GM21528 (cell line): ENCODE results near the gene SLC26A3.
"Not testable (repeated sequence)": the region's sequence is repeated elsewhere in the genome, so short reads cannot be mapped to it uniquely, and the experiment has no call there.

Source experiments
- ATAC-seq: cut with Tn5 transposase; IDR thresholded peaks from one replicate; pipeline ENCODE4 v1.9.1; 2021; ENCODE audit warnings: mild to moderate bottlenecking, moderate library complexity; ENCODE audit not compliant: unreplicated experiment, low FRiP score

SLC26A3 gene

DNA sequence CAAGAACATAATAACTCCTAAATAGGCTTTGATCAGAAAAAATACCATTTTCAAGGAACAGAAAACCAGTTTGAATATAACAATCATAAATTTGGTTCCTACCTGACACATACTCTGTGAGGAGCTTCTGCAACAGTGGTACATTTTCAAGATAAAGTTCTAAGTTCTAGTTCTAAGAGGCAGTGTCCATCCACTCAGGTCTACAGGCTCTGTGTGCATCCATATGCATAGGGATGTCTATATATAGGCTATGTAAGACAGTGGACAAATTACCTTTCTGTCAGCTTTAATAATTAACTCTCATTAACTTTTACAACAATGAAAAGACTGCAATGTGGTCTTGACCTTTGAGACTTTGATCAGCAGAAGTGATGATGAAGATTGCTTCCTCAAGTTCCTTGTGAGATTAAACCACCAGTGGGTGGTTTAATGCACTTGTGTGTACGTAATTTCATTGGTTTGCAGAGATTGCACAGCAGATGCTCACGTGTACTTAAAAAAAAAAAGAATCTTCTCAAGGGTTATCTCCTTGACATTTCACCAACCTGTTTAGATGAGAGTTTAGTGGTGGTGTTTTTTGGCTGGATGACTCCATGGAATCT lies at the start of gene SLC26A3:
Gene SLC26A3, minus strand, starts transcription at position 215 of the 602 bp plus-strand sequence. CDS start 8,714 bp downstream, outside the sequence.
- ATAC-seq, result no peak

DNA sequence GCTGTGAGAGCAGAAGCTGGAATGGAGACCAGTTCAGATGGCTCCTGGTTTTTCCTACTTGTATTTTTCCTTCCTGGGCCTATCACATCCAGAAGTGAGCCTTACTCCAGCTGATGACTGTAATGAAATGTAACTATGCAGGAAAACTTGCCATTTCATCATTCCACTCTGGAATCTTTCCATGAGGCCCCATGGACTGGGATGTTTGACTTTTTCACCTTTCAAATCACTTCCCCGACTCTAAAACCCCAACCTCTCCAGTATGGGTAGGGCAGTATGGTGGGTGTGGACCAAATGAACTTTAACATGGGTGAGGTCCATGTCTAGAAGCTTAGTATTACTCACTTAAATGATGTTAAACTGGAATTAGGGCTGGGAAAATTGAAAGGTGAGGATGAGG lies 47.6 kb upstream of the SLC26A3 start:
- ATAC-seq, result no peak

DNA sequence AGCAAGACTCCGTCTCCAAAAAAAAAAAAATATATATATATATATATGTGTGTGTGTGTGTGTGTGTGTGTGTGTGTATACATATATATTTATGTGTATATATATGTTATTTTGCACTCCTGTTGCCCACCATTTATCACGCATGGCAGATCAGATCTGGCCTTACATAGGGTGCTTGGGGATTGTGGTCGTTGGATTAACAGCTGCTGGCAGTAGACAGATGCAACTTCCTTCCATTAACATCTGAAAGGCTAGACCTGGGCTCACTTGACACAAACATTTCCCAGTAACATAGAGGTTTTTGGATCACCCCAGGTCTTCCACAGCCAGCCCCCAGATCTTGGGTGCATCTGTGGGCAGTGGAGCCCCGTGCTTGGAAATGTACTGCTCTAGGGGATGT lies 47.2 kb upstream of the SLC26A3 start:
- no peak for ATAC-seq

DNA sequence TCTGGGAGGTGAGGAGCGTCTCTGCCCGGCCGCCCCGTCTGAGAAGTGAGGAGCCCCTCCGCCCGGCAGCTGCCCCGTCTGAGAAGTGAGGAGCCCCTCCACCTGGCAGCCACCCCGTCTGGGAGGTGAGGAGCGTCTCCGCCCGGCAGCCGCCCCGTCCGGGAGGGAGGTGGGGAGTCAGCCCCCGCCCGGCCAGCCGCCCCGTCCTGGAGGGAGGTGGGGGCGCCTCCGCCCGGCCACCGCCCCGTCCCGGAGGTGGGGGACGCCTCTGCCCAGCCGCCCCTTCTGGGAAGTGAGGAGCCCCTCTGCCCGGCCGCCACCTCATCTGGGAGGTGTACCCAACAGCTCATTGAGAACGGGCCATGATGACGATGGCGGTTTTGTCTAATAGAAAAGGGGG lies 45.2 kb upstream of the SLC26A3 start:
- ATAC-seq, result not testable (repeated sequence)

DNA sequence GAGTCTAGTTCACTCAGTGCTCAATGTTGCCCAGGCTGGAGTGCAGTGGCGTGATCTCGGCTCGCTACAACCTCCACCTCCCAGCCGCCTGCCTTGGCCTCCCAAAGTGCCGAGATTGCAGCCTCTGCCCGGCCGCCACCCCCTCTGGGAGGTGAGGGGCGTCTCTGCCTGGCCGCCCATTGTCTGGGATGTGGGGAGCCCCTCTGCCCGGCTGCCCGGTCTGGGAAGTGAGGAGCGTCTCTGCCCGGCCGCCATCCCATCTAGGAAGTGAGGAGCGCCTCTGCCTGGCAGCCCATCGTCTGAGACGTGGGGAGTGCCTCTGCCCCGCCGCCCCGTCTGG lies 44.8 kb upstream of the SLC26A3 start:
- ATAC-seq, result not testable (repeated sequence)

DNA sequence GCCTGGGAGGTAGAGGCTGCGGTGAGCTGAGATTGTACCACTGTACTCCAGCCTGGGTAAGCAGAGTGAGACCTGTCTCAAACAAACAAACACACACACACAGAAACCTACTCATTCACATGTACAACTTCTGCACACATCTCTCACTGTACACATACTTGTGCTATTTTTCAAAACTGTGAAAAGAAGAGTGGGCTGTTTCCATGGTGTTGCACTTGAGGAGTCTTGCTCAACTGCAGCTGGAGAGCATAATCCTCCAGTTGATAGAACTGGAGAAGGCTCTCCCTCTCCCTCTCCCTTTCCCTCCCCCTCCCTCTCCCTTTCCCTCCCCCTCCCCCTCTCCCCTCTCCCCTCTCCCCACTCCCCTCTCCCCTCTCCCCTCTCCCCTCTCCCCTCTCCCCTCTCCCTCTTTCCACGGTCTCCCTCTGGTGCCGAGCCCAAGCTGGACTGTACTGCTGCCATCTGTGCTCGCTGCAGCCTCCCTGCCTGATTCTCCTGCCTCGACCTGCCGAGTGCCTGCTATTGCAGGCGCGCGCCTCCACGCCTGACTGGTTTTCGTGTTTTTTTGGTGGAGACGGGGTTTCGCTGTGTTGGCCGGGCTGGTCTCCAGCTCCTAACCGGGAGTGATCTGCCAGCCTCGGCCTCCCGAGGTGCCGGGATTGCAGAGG lies 44.3 kb upstream of the SLC26A3 start:
- ATAC-seq, result no peak

DNA sequence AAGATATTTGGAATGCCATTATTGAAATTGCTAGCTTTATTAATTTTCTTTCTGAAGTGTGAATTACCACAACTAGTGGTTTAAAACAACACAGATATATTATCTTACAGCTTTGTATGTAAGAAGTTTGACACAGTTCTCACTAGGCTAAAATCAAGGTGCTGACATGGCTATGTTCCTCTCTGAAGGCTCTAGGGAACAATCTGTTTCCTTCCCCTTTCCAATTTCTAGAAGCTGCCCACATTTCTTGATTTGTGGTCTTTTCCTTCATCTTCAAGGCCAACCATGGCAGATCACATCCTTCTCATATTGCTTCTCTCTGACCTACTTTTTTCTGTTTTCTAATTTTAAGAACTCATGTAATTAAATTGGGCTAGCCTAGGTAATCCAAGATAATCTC lies 43.3 kb upstream of the SLC26A3 start:
- no peak for ATAC-seq

DNA sequence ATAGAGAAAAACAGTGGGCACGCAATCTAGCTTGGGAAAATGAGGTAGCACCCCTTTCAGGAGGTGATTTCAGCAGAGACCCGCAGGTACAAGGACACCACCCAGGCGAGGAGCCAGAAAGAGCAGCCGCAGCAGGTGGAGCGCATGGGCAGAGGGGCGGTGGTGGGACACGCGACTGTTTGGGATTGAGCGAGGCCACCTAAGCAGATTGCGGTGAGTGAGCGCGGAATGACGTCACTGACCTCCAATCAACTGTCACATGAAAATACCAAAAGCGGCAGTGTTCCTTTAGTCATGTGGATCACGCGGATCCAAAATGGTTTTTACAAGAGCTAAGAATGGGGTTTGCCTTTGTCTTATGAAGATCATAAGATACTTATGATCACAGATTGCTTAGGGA lies 40.2 kb upstream of the SLC26A3 start:
- ATAC-seq, result no peak

DNA sequence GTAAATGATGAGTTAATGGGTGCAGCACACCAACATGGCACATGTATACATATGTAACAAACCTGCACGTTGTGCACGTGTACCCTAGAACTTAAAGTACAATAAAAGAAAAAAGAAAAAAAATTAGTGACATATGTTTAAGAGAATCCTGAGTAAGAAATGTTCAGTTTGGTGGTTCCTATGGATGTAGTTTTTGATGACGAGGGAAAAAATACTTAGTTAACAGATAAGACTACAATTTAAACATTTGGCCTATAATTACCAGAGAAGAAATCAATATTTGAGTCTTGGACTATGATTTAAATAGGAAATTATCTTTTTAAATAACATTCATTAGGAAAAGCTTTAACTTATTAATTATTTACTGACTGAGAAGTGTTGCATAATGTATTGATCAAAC lies 39.2 kb upstream of the SLC26A3 start:
- no peak for ATAC-seq

DNA sequence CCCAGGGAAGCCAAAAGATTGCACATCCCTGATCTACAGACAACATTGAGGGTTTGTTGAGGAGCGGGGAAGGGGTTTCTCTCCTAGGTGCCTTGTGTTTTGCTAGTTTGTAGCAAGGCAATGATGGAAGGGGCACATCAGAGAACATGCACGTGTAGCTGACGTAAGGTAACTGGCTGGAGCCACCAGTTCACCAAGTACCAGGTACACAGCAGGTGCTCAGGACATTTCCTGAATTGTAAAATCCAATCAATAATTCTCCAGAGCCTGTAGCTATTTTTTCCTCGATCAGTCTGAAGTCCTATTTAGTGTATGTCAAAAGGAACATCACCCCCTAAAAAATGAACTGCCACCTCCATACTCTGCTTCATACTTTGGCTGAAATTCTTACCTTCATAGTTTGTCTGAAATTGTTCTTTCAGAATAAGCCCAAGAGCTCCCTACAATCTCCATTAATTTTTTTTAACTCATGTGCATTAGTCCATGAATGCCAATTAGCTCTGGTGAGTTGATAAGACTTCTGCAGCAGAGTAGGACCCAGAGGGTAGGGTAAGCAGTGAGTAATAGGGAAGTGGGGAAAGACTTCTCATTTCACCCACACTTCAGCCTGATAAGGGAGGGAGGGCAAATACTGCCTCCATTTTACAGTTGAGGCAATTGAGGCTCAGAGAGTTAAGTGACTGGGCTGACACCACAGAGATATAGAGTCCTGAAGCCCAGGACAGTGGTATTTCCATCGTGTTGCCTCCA lies 36.0 kb upstream of the SLC26A3 start:
- no peak for ATAC-seq

DNA sequence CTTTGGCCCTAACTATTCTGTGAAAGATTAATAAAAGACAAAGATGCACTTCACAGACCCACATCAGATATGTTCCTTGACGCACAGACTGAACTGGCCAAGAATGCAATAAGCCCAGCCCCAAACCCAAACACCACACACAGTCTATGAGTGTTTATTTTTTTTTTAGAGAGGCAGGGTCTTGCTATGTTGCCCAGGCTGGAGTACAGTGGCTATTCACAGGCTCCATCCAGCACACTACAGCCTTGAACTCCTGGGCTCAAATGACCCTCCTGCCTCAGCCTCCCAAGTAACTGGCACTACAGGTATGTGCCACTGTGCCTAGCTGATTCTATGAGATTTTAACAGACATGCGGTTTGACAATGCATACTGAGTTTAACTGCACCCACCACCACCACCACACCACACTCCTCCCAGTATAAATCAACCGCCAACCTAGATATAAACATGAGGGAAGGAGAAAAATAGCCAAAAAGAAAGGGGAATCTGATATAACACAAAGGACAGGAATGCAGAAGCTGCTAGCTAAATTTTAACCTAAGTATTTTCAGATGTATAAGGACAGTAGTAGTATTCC lies 35.1 kb upstream of the SLC26A3 start:
- ATAC-seq, result no peak

DNA sequence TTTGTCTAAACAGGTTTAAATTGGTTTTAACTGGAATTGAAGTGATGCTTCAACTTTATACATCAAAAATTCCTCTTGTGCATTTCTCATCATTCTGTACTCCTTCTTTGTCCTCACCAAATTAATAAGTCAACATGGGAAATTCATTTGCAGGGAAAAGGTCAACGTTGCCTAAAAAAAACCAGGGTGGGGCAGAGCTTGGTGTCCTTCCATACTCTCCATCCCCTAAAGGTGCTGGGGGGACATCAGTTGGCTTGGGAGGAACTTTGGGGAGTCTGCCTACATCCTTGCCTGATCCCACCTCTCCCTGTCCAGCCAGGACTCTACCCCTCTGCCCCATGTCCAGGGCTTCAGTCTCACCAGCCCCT lies 34.1 kb upstream of the SLC26A3 start:
- ATAC-seq, result no peak

DNA sequence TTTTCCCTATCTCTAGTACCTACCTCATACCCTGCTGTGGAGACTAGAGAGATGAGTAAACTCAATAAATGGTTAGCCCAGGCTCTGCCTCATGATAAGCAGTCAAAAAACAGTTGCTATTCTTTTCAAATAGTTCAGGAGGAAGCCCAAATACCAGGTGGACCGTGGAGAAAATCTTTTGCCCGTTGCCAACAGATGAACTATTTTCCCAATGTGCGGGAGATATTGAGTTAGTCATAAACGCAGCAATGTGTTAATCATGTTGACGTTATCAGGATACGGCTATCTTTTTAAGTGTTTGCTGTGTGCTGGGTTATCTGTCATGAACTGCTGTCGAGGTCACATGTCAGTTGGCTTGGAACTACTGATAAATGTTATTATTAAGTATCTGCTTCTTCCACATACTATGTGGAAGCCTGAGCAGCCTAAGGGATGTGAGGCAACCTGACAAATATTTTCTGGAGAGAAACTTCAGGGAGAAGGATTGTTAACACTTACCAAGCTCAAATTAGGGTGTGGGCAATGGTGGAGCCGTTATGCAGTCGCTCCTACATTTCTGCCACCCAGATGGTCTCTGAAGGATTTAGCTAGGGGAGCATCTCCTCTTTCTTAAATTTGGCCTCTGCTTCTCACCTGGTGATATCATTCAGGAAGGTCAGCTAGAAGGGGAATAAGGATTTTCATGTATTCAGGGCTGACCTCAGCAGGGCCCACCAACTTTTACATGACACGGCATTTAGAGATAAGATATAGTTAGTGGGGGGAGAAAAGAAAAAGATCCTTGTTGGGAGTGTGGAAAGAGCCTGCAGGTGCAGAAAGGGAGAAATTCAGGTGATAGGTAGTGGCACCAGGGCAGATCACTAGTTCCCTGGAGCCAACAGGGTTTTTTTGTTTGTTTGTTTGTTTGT lies 33.5 kb upstream of the SLC26A3 start:
- no peak for ATAC-seq

DNA sequence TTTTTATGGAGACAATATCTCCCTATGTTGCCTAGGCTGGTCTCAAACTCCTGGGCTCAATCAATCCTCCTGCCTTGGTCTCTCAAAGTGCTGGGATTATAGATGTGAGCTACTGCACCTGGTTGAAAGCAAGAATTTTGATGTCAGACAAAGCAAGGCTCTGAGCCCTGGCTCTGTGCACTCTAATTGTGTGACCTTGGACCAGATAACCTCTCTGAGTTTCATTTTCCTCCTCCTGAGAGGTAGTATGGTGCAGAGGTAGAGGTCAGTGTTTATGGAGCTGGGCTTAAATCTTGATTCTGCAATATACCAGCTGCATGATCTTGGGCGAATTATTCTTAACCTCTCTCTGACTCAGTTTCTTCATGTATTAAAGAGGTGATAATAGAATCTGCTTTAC lies 31.4 kb upstream of the SLC26A3 start:
- no peak for ATAC-seq

DNA sequence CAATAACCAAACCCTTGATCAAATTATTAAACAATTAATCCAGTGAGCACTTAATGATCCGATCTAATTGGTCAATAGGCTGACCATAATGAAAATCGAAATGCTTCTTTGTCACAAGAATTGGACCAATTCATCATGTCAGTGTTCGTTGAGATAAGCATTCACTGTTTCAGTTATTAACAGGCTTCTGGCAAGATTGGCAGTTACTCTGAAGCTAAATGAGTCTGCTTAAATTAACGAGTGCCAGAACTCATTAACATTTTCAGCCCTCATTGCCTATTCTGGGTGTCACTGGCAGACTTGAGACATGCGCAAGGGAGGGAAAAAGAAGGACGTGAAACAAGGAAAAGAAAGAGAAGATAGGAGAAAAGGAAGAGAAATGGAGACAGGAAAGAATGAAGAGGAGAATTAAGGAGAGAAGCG lies 30.7 kb upstream of the SLC26A3 start:
- no peak for ATAC-seq

DNA sequence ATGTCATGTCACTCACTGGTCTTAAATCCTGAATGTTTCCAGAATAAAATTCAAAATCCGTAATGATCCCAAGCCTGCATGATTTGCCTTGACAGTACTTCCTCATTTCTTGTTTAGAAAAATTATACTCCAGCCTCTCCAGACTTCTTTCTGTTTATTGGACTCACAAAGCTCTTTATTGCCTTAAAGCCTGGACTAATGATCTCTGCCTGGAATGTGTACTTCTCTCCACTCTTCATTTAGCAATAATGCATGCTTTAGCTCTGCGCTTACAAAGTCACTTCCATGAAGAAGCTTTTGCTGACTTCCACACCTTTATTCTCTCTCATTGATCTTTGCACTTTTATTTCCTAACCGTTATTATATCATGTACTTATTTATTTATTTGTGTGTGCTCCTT lies 27.4 kb upstream of the SLC26A3 start:
- no peak for ATAC-seq

DNA sequence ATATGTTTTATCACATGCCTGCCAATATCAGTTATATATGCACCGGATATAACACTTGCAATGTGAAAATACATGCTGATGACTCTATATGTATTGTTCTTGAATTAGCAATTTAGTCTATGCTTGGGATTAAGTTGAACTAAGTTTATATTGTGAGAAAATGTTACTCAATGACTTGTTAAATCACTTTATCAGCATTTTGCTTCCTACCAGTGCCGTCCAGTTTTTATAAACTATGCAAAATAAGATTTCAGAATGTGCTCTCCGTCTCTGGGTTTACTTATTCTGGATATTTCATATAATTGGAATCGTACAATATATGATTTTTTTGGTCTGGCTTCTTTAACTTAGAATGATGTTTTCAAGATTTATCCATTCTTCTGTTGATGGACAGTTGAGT lies 25.5 kb upstream of the SLC26A3 start:
- no peak for ATAC-seq

DNA sequence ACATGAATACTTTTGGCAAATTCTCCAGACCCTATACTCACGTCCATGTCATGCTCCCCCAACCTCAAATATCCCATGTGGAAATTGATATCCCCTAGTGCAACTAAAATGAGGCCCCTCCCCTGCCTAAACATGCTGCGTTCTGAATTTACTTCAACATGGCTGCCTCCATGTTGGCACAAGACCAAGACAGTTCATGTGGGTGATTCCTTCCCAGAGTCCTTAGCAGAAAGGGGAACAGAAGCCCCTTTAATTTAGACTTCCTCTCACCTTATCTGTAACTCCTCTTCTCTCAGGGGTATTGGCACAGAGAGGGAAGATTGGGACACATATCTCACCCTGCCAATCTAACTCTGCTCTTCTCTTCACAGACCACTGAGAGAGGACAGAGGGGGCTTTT lies 24.5 kb upstream of the SLC26A3 start:
- ATAC-seq, result no peak

DNA sequence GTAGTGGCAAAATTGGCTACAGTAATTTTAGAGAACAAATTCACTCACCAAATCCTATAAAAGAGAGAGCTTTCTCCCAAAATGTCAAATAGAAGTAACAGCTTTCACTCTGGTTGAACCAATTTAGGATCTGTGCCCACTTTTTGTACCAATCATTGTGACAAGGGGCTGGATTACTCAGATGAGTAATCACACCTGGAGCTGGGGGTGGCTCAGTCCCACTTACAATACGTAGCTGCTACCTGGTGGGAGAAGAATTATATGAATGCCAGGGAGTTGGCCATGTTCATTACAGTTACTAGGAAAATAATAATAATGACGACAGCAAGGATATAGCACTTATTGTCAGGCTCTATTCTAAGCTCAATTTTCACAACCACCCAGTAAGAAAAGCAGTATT lies 23.4 kb upstream of the SLC26A3 start:
- no peak for ATAC-seq

DNA sequence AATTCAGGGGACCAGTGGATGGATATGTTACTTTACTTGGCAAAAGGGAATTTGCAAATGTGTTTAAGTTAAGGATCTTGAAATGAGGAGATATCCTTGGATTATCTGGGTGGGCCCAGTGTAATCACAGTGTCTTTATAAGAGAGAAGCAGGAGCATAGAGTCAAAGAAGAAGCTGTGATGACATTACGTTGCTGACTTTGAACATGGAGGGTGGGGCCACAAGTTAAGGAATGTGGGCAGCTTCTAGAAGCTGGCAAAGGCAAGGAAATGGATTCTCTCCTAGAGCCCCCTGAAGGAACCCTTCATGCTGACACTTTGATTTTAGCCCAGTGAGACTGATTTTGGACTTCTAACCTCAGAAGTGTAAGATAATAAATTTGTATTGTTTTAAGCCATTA lies 21.8 kb upstream of the SLC26A3 start:
- no peak for ATAC-seq

DNA sequence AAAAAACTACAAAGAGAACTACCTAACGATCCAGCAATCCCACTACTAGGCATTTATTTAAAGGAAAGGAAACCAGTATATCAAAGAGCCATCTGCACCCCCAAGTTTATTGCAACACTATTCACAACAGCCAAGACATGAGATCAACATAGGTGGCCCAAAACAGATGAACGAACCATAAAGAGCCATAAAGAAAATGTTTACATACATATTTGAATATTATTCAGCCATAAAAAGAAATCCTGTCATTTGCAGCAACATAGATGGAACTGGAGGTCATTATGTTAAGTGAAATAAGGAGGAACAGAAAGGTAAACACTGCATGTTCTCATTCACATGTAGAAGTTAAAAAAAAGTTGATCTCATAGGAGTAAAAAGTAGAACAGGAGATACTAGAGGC lies 15.6 kb upstream of the SLC26A3 start:
- ATAC-seq, result no peak
